GM23248 (cell line): ENCODE data around the gene EAPP. TPM values are rescaled to one million over a fixed set of nuclear protein-coding genes. Genes with fewer than 3 reads are reported as not detected.

Source experiments
- DNase-seq: peaks from one replicate; pipeline ENCODE4 v3.0.0-alpha.2; 2015
- H2AFZ ChIP-seq: fragments of 200-600 bp; sonication (generic); 2 replicates; pipeline ENCODE4 v1.6.1; 2016; ENCODE audit warnings: antibody characterized with exemption
- H3F3A ChIP-seq: fragments of 200-600 bp; sonication (generic); 2 replicates; pipeline ENCODE4 v1.6.1; 2016; ENCODE audit warnings: mild to moderate bottlenecking, antibody characterized with exemption, mixed run types; ENCODE audit not compliant: insufficient read depth
- H3K27ac ChIP-seq: fragments of 200-600 bp; sonication (generic); 2 replicates; pipeline ENCODE4 v1.5.1; 2016; ENCODE audit warnings: mild to moderate bottlenecking
- H3K27me3 ChIP-seq: fragments of 200-600 bp; sonication (generic); replicated peaks from 2 replicates; pipeline ENCODE4 v1.6.1; 2016; ENCODE audit warnings: mild to moderate bottlenecking; ENCODE audit not compliant: insufficient read depth
- H3K36me3 ChIP-seq: fragments of 200-600 bp; sonication (generic); 2 replicates; pipeline ENCODE4 v1.6.1; 2016; ENCODE audit warnings: low read depth, mild to moderate bottlenecking
- H3K4me1 ChIP-seq: fragments of 200-600 bp; sonication (generic); 2 replicates; pipeline ENCODE4 v1.6.1; 2016; ENCODE audit warnings: mild to moderate bottlenecking; ENCODE audit not compliant: insufficient read depth
- H3K4me2 ChIP-seq: fragments of 200-600 bp; sonication (generic); one replicate; pipeline ENCODE4 v1.6.1; 2016; ENCODE audit warnings: mild to moderate bottlenecking; ENCODE audit not compliant: unreplicated experiment
- H3K4me3 ChIP-seq: fragments of 200-600 bp; sonication (generic); 2 replicates; pipeline ENCODE4 v1.5.1; 2016; ENCODE audit warnings: mild to moderate bottlenecking
- H3K79me2 ChIP-seq: fragments of 200-600 bp; sonication (generic); 2 replicates; pipeline ENCODE4 v1.6.1; 2016; ENCODE audit warnings: mild to moderate bottlenecking; ENCODE audit not compliant: insufficient read depth
- H3K9ac ChIP-seq: fragments of 200-600 bp; sonication (generic); 2 replicates; pipeline ENCODE4 v1.6.1; 2016; ENCODE audit warnings: mild to moderate bottlenecking
- H3K9me2 ChIP-seq: fragments of 200-600 bp; sonication (generic); 2 replicates; pipeline ENCODE4 v1.6.1; 2016; ENCODE audit warnings: mixed run types, mild to moderate bottlenecking, moderate library complexity; ENCODE audit not compliant: insufficient read depth
- H3K9me3 ChIP-seq: fragments of 200-600 bp; sonication (generic); one replicate; pipeline ENCODE4 v1.6.1; 2017; ENCODE audit warnings: low read depth
- H4K20me1 ChIP-seq: fragments of 200-600 bp; sonication (generic); 2 replicates; pipeline ENCODE4 v1.6.0; 2016; ENCODE audit not compliant: insufficient read depth
- EZH2 ChIP-seq: fragments of 200-600 bp; sonication (generic); IDR thresholded peaks from 2 replicates; pipeline ENCODE4 v1.6.1; 2018; ENCODE audit warnings: antibody characterized with exemption, mild to moderate bottlenecking; ENCODE audit not compliant: insufficient read depth, poor library complexity, severe bottlenecking
- EZH2phosphoT487 ChIP-seq: fragments of 200-600 bp; sonication (generic); IDR thresholded peaks from 2 replicates; pipeline ENCODE4 v1.6.1; 2018; ENCODE audit warnings: antibody characterized with exemption, moderate library complexity, mild to moderate bottlenecking, low read depth; ENCODE audit not compliant: insufficient read depth
- WGBS, 2 experiments: methylation state at CpG; one replicate each; pipeline ENCODE4 v1.1.6; 2015 to 2017; ENCODE audit warnings: low lambda C conversion rate in 2 of 2, low coverage in 1 of 2; ENCODE audit errors: missing lambda C conversion rate in 2 of 2; 5-methylcytosine and 5-hydroxymethylcytosine counted together
- in situ Hi-C: fragments of 300-500 bp; cut with MboI; formaldehyde crosslinking; loops from 2 replicates; pipeline ENCODE4 v1.15.0; 2020
- polyA plus RNA-seq: library from polyadenylated mRNA; unstranded; fragments of >200 nt; fragmentation: Nextera tagmentation; extraction: Ambion mirVana; gene quantifications from 2 replicates; pipeline ENCODE4 v1.2.1, GENCODE V29; 2016
- total RNA-seq: library from RNA; depleted of rRNA; stranded (reverse); fragments of >200 nt; shearing (Covaris generic); gene quantifications from 2 replicates; pipeline ENCODE4 v1.2.3, GENCODE V29; 2014

EAPP gene
- total and polyA plus RNA-seq, 2 experiments from 2014 or later, result 42.7 to 56.1 TPM

DNA sequence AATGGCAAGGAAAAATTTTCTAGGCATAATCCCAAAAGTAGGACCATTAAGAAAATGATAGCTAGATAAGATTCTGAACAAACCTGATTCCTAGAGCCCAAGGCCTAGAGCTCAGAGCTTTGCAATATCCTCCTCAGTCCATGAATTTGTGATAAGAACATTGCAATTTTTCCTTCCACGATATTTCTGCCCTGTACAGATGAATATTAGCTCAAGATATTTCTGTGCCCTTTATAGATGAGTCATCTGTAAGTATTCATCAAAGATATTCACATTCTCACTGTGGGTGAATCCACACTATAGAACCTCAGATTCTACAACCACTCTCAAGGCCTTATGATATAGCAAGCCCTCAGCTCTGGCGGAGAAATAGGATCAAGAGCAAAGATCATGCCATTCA lies 37.5 kb downstream of the EAPP start:
- Histone ChIP-seq H3K36me3 (no peaks in the 10 kb centered on the region), H3K9ac (no peak overlapping the region), H3K27me3 (no peaks in the 10 kb centered on the region), H3K27ac (peak overlapping the region; percentile 0; the same call in 1 of the 2 replicates), H3K4me2 (peak overlapping the region; percentile 10), H4K20me1 (no peaks in the 10 kb centered on the region), H3K4me3 (no peak overlapping the region), H3K9me3 (no peaks in the 10 kb centered on the region), H3K4me1 (peaks cover 30% of the 10 kb centered on the region), H3K79me2 (no peaks in the 10 kb centered on the region), H2AFZ (no peak overlapping the region), H3F3A (peaks cover 23% of the 10 kb centered on the region), H3K9me2 (no peaks in the 10 kb centered on the region)
- 87 to 95% methylated on average over 2 of the region's 2 CpGs for WGBS, 2 experiments
- in situ Hi-C loops, result no loop called here
- DNase-seq, result peak; percentile 46
- TF ChIP-seq EZH2phosphoT487 (no peak), EZH2 (no peak)

DNA sequence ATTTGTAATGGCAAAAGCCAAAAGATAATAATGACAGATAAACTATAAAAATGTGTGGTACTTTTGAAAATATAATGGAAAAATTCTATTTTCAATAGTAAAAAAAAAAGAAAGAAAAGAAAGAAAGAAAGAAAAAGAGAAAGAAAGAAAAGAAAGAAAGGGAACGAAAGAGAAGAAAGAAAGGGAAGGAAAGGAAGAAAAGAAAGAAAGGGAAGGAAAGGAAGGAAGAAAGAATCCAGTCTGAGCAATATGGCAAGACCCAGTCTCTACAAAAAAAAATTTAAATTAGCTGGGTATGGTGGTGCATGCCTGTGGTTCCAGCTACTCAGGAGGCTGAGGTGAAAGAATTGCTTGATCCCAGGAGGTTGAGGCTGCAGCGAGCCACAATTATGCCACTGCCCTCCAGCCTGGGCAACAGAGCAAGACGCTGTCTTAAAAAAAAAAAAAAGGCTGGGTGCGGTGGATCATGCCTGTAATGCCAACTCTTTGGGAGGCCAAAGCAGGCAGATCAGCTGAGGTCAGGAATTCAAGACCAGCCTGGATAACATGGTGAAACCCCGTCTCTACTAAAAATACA lies 38.4 kb downstream of the EAPP start:
- H3F3A ChIP-seq, result peaks cover 29% of the 10 kb centered on the region
- no peaks in the 10 kb centered on the region for H3K9me2 ChIP-seq
- H3K79me2 ChIP-seq, result no peaks in the 10 kb centered on the region
- H3K27ac ChIP-seq, result no peak overlapping the region
- H3K36me3 ChIP-seq, result no peaks in the 10 kb centered on the region
- no peak overlapping the region for H2AFZ ChIP-seq
- no peak overlapping the region for H3K4me3 ChIP-seq
- WGBS, 2 experiments, result 92 to 100% methylated on average over 3 to 4 of the region's 5 CpGs
- H3K4me1 ChIP-seq, result peaks cover 30% of the 10 kb centered on the region
- H3K27me3 ChIP-seq, result no peaks in the 10 kb centered on the region
- H3K9ac ChIP-seq, result no peak overlapping the region
- no peaks in the 10 kb centered on the region for H3K9me3 ChIP-seq
- TF ChIP-seq EZH2, result no peak
- no peak overlapping the region for H3K4me2 ChIP-seq
- in situ Hi-C loops, result no loop called here
- no peaks in the 10 kb centered on the region for H4K20me1 ChIP-seq
- DNase-seq, result no peak

DNA sequence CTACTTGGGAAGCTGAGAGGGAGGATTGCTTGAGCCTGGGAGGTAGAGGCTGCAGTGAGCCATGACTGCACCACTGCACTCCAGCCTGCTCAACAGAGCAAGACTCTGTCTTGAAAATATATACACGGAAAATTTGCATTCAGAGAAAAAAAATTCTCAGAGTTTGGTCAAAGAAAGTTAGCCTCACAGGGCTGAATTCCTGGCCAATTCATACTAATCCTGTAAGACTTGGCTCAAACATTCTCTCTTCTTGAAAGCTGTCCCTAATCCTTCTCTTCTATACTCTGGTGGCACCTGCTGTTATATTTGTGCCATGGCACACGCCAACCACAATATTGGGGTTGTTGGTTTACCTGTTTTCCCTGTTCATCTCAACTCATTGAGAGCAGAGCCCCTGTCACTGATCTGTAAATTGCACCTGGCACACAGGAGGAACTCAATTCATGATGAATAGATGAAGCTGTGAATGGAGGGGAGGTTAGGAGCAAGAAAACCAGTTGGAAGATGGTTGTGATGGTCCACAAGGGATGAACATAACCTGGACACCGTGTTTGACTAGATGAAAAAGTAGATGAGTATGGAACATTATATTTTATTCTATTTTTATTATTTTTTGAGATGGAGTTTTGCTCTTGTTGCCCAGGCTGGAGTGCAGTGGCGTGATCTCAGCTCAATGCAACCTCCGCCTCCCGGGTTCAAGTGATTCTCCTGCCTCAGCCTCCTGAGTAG lies 40.7 kb downstream of the EAPP start:
- WGBS, 2 experiments, result 94 to 95% methylated on average over 6 of the region's 6 CpGs

GRCh38 chr14:34496679-34497513 lies 42.6 kb downstream of the EAPP start:
- Histone ChIP-seq H4K20me1 (no peaks in the 10 kb centered on the region), H3K27me3 (no peaks in the 10 kb centered on the region), H3F3A (peaks cover 22% of the 10 kb centered on the region), H3K4me3 (peak overlapping the region; percentile 54), H3K36me3 (no peaks in the 10 kb centered on the region), H3K27ac (peak overlapping the region; percentile 96), H3K9me3 (no peaks in the 10 kb centered on the region), H3K4me2 (peak overlapping the region; percentile 59), H3K9ac (peak overlapping the region; percentile 80), H3K4me1 (peaks cover 17% of the 10 kb centered on the region), H3K79me2 (no peaks in the 10 kb centered on the region), H3K9me2 (no peaks in the 10 kb centered on the region), H2AFZ (peak overlapping the region; percentile 80)
- WGBS, 2 experiments, result 2 to 3% methylated on average over 14 of the region's 14 CpGs
- peak; percentile 99 for DNase-seq
- in situ Hi-C loops, result no loop called here
- TF ChIP-seq EZH2 (no peak), EZH2phosphoT487 (no peak)

More for the DNA sequence above, 40.7 kb downstream of the EAPP start:
- Histone ChIP-seq H3K9me2 (no peaks in the 10 kb centered on the region), H3K4me2 (no peak overlapping the region), H3K27me3 (no peaks in the 10 kb centered on the region), H3F3A (peaks cover 29% of the 10 kb centered on the region), H3K9ac (no peak overlapping the region), H3K27ac (no peak overlapping the region), H2AFZ (no peak overlapping the region), H4K20me1 (no peaks in the 10 kb centered on the region), H3K36me3 (no peaks in the 10 kb centered on the region), H3K9me3 (no peaks in the 10 kb centered on the region), H3K79me2 (no peaks in the 10 kb centered on the region), H3K4me3 (no peak overlapping the region), H3K4me1 (peaks cover 30% of the 10 kb centered on the region)
- TF ChIP-seq EZH2 (no peak), EZH2phosphoT487 (no peak)
- DNase-seq, result peak; percentile 34
- in situ Hi-C loops, result no loop called here
